Panc1 (cell line): ENCODE measurements around the gene DAGLA. TPM values are rescaled to one million over a fixed set of nuclear protein-coding genes. Genes with fewer than 3 reads are reported as not detected.

ENCODE experiments used
- ATAC-seq: fragments of 200-7000 bp; cut with Tn5 transposase; 2 replicates; pipeline ENCODE4 v1.9.1; 2020; ENCODE audit warnings: mild to moderate bottlenecking, moderate library complexity
- BruUV-seq: library from RNA; stranded (reverse); fragments of 400-500 nt; replicated peaks from 2 replicates; lab custom pipeline; 2021; lab: Mats Ljungman, UMichigan
- CTCF ChIA-PET: fragments of 300-600 bp; sonication (Branson Sonifier 250); formaldehyde crosslinking; loops from one replicate; lab custom pipeline; 2022; ENCODE audit warnings: antibody characterized with exemption; lab: Charles Lee
- POLR2A ChIA-PET: fragments of 300-600 bp; sonication (Branson Sonifier 250); formaldehyde crosslinking; loops from one replicate; lab custom pipeline; 2022; ENCODE audit warnings: antibody characterized with exemption; lab: Charles Lee
- DNase-seq: peaks from one replicate; pipeline ENCODE4 v3.0.0-alpha.2; 2010; ENCODE audit warnings: low read depth, low spot score
- H3K27ac ChIP-seq: 2 replicates; pipeline ENCODE4 v1.5.1; 2011; ENCODE audit warnings: mild to moderate bottlenecking, low read length, inconsistent platforms
- H3K27me3 ChIP-seq: fragments of 200-500 bp; sonication (Bioruptor generic); 2 replicates; pipeline ENCODE4 v1.6.0; 2014; ENCODE audit warnings: low read length, inconsistent platforms; ENCODE audit not compliant: control insufficient read depth, insufficient read depth
- H3K36me3 ChIP-seq: fragments of 200-500 bp; sonication (Bioruptor generic); 2 replicates; pipeline ENCODE4 v1.5.1; 2014; ENCODE audit warnings: inconsistent platforms, mild to moderate bottlenecking, low read length, moderate library complexity; ENCODE audit not compliant: control insufficient read depth, insufficient read depth
- H3K4me1 ChIP-seq: 2 replicates; pipeline ENCODE4 v1.5.1; 2011; ENCODE audit warnings: inconsistent platforms, mild to moderate bottlenecking, low read length, moderate library complexity; ENCODE audit not compliant: control insufficient read depth, insufficient read depth
- H3K4me3 ChIP-seq, 2 experiments: 2 replicates each; pipeline ENCODE4 v1.5.1; 2011 to 2012; ENCODE audit warnings: low read depth in 2 of 2, low read length in 2 of 2, mild to moderate bottlenecking in 2 of 2, inconsistent platforms in 1 of 2, moderate library complexity in 1 of 2
- H3K9me3 ChIP-seq: fragments of 200-500 bp; sonication (Bioruptor generic); 2 replicates; pipeline ENCODE4 v1.5.1; 2014; ENCODE audit warnings: low read depth, mild to moderate bottlenecking, inconsistent platforms, low read length, moderate library complexity; ENCODE audit not compliant: control insufficient read depth, insufficient read depth
- CTCF ChIP-seq: fragments of 450-650 bp; IDR thresholded peaks from 2 replicates; pipeline ENCODE4 v1.5.1; 2017; ENCODE audit warnings: mild to moderate bottlenecking
- POLR2AphosphoS5 ChIP-seq: IDR thresholded peaks from 2 replicates; pipeline ENCODE4 v1.6.1; 2012; ENCODE audit warnings: mild to moderate bottlenecking, low read depth, low read length, moderate library complexity
- REST ChIP-seq, 2 experiments: IDR thresholded peaks; 2 replicates each; pipeline ENCODE4 v1.6.1; 2011 to 2012; ENCODE audit warnings: low read depth in 2 of 2, control low read depth in 1 of 2, low read length in 1 of 2, mild to moderate bottlenecking in 1 of 2, moderate library complexity in 1 of 2; ENCODE audit not compliant: insufficient read depth in 1 of 2
- SIN3A ChIP-seq: IDR thresholded peaks from 2 replicates; pipeline ENCODE4 v1.6.1; 2012; ENCODE audit warnings: low read depth, mild to moderate bottlenecking, low read length, moderate library complexity, borderline replicate concordance; ENCODE audit not compliant: insufficient read depth
- TCF7L2 ChIP-seq: IDR thresholded peaks from 2 replicates; pipeline ENCODE4 v1.6.1; 2011; ENCODE audit warnings: mild to moderate bottlenecking, low read depth, low read length, inconsistent platforms
- in situ Hi-C: cut with HindIII; loops from 2 replicates; pipeline ENCODE4 v1.10.0; 2016; ENCODE audit warnings: low sequenced_read_pairs, low pct_unique_long_range_greater_than_20kb
- intact Hi-C: fragments of 100-400 bp; cut with micrococcal nuclease; formaldehyde crosslinking; loops from one replicate; pipeline ENCODE4 v1.10.0; 2022; ENCODE audit not compliant: unreplicated experiment
- total RNA-seq: library from RNA; stranded (reverse); gene quantifications from one replicate; pipeline ENCODE4 v1.2.1, GENCODE V29; 2021; ENCODE audit not compliant: unreplicated experiment

DAGLA gene
- total RNA-seq, 1 experiment from 2014 or later: 6.4 TPM

- Histone ChIP-seq H3K27ac (no peak overlapping the region), H3K4me3 (no peak overlapping the region), H3K36me3 (no peaks in the 10 kb centered on the region), H3K9me3 (no peaks in the 10 kb centered on the region), H3K4me1 (peaks cover 21% of the 10 kb centered on the region), H3K27me3 (no peaks in the 10 kb centered on the region)
- in situ Hi-C loops (no loop called here), intact Hi-C loops (loop anchor here (5.0 kb wide), 1 partner anchor 50 kb away; the partner anchor contains the start of gene DAGLA)
- DNase-seq: no peak
- no TSS peak for BruUV-seq
- CTCF ChIA-PET: interaction anchor here (1.0 to 1.1 kb wide), 3 partner anchors 89 to 287 kb away, joined by 3 to 5 read pairs (median 4); no protein-coding TSS in a partner anchor
- TF ChIP-seq CTCF: no peak
- TF ChIP-seq REST (IDR thresholded peaks at IDR 0.05; ENCODE audit: insufficient read depth in 1 of 2, low read depth in 2 of 2, low read length in 1 of 2): no peak
- TF ChIP-seq SIN3A: no peak
- no peak for TF ChIP-seq POLR2AphosphoS5
- no peak for TF ChIP-seq TCF7L2
- no peak for ATAC-seq
- POLR2A ChIA-PET: no interaction called here
Measured at GRCh38 chr11:61732705-61733104, 52.5 kb downstream of the DAGLA start.

- H3K4me1 ChIP-seq: peaks cover 21% of the 10 kb centered on the region
- BruUV-seq: no TSS peak
- ATAC-seq (peak; percentile 76), DNase-seq (peak; percentile 55)
- H3K9me3 ChIP-seq: no peaks in the 10 kb centered on the region
- intact Hi-C loops: loop anchor here (5.0 kb wide), 1 partner anchor 51 kb away; the partner anchor contains the start of gene DAGLA
- TF ChIP-seq REST (IDR thresholded peaks at IDR 0.05; ENCODE audit: insufficient read depth in 1 of 2, low read depth in 2 of 2, low read length in 1 of 2) (0 out of 4 replicates have a peak, but pooled peaks of 1 of the 2 experiments have one; percentile 4), POLR2AphosphoS5 (no peak), TCF7L2 (no peak), SIN3A (no peak), CTCF (peak; percentile 99)
- in situ Hi-C loops: no loop called here
- H3K4me3 ChIP-seq: no peak overlapping the region
- POLR2A ChIA-PET: no interaction called here
- no peaks in the 10 kb centered on the region for H3K27me3 ChIP-seq
- no peaks in the 10 kb centered on the region for H3K36me3 ChIP-seq
- H3K27ac ChIP-seq: no peak overlapping the region
- CTCF ChIA-PET: interaction anchor here (0.5 to 1.1 kb wide), 9 partner anchors 10 to 337 kb away, joined by 3 to 9 read pairs (median 5); no protein-coding TSS in a partner anchor
Measured at GRCh38 chr11:61733120-61733978, 53.2 kb downstream of the DAGLA start.
